Fibroblast of the aortic adventitia (primary cell): ENCODE data around the gene DOCK1. TPM values are rescaled to one million over a fixed set of nuclear protein-coding genes. Genes with fewer than 3 reads are reported as not detected.
"Not testable (repeated sequence)": the region's sequence is repeated elsewhere in the genome, so short reads cannot be mapped to it uniquely, and the experiment has no call there.

Source experiments
- DNase-seq: peaks from one replicate; pipeline ENCODE4 v3.0.0-alpha.2; 2010; ENCODE audit warnings: low read depth
- H3K4me3 ChIP-seq: 2 replicates; pipeline ENCODE4 v1.5.1; 2011; ENCODE audit warnings: low read depth, mild to moderate bottlenecking, control low read depth, low read length, moderate library complexity
- CTCF ChIP-seq: IDR thresholded peaks from 2 replicates; pipeline ENCODE4 v1.5.1; 2011; ENCODE audit warnings: mild to moderate bottlenecking, low read length, control low read depth, inconsistent platforms; ENCODE audit not compliant: insufficient read depth
- total RNA-seq: library from RNA; depleted of rRNA; stranded (reverse); fragments of >200 nt; gene quantifications from 2 replicates; pipeline ENCODE4 v1.2.3, GENCODE V29; 2012; ENCODE audit warnings: low replicate concordance

The DOCK1 gene
- total RNA-seq, 1 donor = 75.2 TPM

- no peak for TF ChIP-seq CTCF
- no peak overlapping the region for H3K4me3 ChIP-seq
- peak; percentile 52 for DNase-seq
Observed at GRCh38 chr10:126908729-126909128, 3.5 kb downstream of the DOCK1 start.

- H3K4me3 ChIP-seq = no peak overlapping the region
- no peak for DNase-seq
- no peak for TF ChIP-seq CTCF
Observed at GRCh38 chr10:126909147-126909546, 3.9 kb downstream of the DOCK1 start.

GRCh38 chr10:126910196-126910595, 5.0 kb downstream of the DOCK1 start:
- DNase-seq = no peak
- H3K4me3 ChIP-seq = no peak overlapping the region
- no peak for TF ChIP-seq CTCF

- DNase-seq = peak; percentile 22
- H3K4me3 ChIP-seq = no peak overlapping the region
- TF ChIP-seq CTCF = no peak
Observed at GRCh38 chr10:126910798-126911197, 5.6 kb downstream of the DOCK1 start.

GRCh38 chr10:126911301-126911700, 6.1 kb downstream of the DOCK1 start:
- DNase-seq = no peak
- H3K4me3 ChIP-seq = no peak overlapping the region
- TF ChIP-seq CTCF = no peak

- no peak overlapping the region for H3K4me3 ChIP-seq
- no peak for DNase-seq
- TF ChIP-seq CTCF = no peak
Observed at GRCh38 chr10:126913316-126913715, 8.1 kb downstream of the DOCK1 start.

GRCh38 chr10:126914561-126914960, 9.3 kb downstream of the DOCK1 start:
- no peak for TF ChIP-seq CTCF
- DNase-seq = no peak
- H3K4me3 ChIP-seq = no peak overlapping the region

GRCh38 chr10:126916952-126917351, 11.7 kb downstream of the DOCK1 start:
- not testable (repeated sequence) for DNase-seq

More at GRCh38 chr10:126916952-126917351, 11.7 kb downstream of the DOCK1 start:
- not testable (repeated sequence) for H3K4me3 ChIP-seq
